PC-3 (cell line): Measurements from ENCODE around the gene KCNQ5. TPM values are rescaled to one million over a fixed set of nuclear protein-coding genes. Genes with fewer than 3 reads are reported as not detected.

Source experiments
- ATAC-seq: fragments of 200-7000 bp; cut with Tn5 transposase; 2 replicates; pipeline ENCODE4 v1.9.1; 2020; ENCODE audit warnings: mild to moderate bottlenecking, moderate library complexity
- BruUV-seq: library from RNA; stranded (reverse); fragments of 400-500 nt; replicated peaks from 2 replicates; lab custom pipeline; 2021; lab: Mats Ljungman, UMichigan
- CTCF ChIA-PET: fragments of 300-600 bp; sonication (Branson Sonifier 250); formaldehyde crosslinking; loops from one replicate; lab custom pipeline; 2022; ENCODE audit warnings: antibody characterized with exemption; lab: Charles Lee
- POLR2A ChIA-PET: fragments of 300-600 bp; sonication (Branson Sonifier 250); formaldehyde crosslinking; loops from one replicate; lab custom pipeline; 2022; ENCODE audit warnings: antibody characterized with exemption; ENCODE audit not compliant: unreplicated experiment; lab: Charles Lee
- DNase-seq: peaks from one replicate; pipeline ENCODE4 v3.0.0-alpha.2; 2015
- H2AFZ ChIP-seq: fragments of 300-600 bp; sonication (generic); 2 replicates; pipeline ENCODE4 v1.6.0; 2016; ENCODE audit warnings: antibody characterized with exemption, low read length
- H3F3A ChIP-seq: fragments of 300-600 bp; sonication (generic); one replicate; pipeline ENCODE4 v1.6.0; 2017; ENCODE audit warnings: antibody characterized with exemption, low read length, control low read depth, mild to moderate bottlenecking; ENCODE audit not compliant: unreplicated experiment
- H3K27ac ChIP-seq: fragments of 300-600 bp; sonication (generic); 2 replicates; pipeline ENCODE4 v1.5.1; 2016; ENCODE audit warnings: mild to moderate bottlenecking, low read length
- H3K27me3 ChIP-seq: fragments of 300-600 bp; sonication (generic); 2 replicates; pipeline ENCODE4 v1.6.1; 2016; ENCODE audit warnings: low read length, mixed read lengths
- H3K36me3 ChIP-seq: fragments of 300-600 bp; sonication (generic); 2 replicates; pipeline ENCODE4 v1.6.1; 2016; ENCODE audit warnings: low read depth, mixed run types, low read length, mixed read lengths
- H3K4me1 ChIP-seq: fragments of 300-600 bp; sonication (generic); 2 replicates; pipeline ENCODE4 v1.5.1; 2016; ENCODE audit warnings: low read length; ENCODE audit not compliant: insufficient read depth
- H3K4me2 ChIP-seq: fragments of 300-600 bp; sonication (generic); 2 replicates; pipeline ENCODE4 v1.6.0; 2016; ENCODE audit warnings: low read length
- H3K4me3 ChIP-seq: fragments of 300-600 bp; sonication (generic); 2 replicates; pipeline ENCODE4 v1.5.1; 2016; ENCODE audit warnings: mild to moderate bottlenecking, low read length, mixed read lengths
- H3K79me2 ChIP-seq: fragments of 300-600 bp; sonication (generic); 2 replicates; pipeline ENCODE4 v1.6.1; 2017; ENCODE audit warnings: low read length, mixed read lengths
- H3K9ac ChIP-seq: fragments of 300-600 bp; sonication (generic); 2 replicates; pipeline ENCODE4 v1.6.0; 2016; ENCODE audit warnings: mild to moderate bottlenecking, low read length
- H3K9me2 ChIP-seq: fragments of 300-600 bp; sonication (generic); replicated peaks from 2 replicates; pipeline ENCODE4 v1.6.1; 2016; ENCODE audit warnings: mixed run types, low read length, mixed read lengths
- H3K9me3 ChIP-seq: fragments of 300-600 bp; sonication (generic); 2 replicates; pipeline ENCODE4 v1.6.1; 2016; ENCODE audit warnings: low read length, mixed read lengths
- H4K20me1 ChIP-seq: fragments of 300-600 bp; sonication (generic); 2 replicates; pipeline ENCODE4 v1.6.1; 2016; ENCODE audit warnings: low read length, mixed read lengths
- EZH2 ChIP-seq: fragments of 300-600 bp; sonication (generic); IDR thresholded peaks from one replicate; pipeline ENCODE4 v1.6.1; 2017; ENCODE audit warnings: antibody characterized with exemption, mild to moderate bottlenecking, low read length; ENCODE audit not compliant: unreplicated experiment
- EZH2phosphoT487 ChIP-seq: fragments of 300-600 bp; sonication (generic); IDR thresholded peaks from 2 replicates; pipeline ENCODE4 v1.6.1; 2018; ENCODE audit warnings: mild to moderate bottlenecking, antibody characterized with exemption, low read length, borderline replicate concordance
- intact Hi-C: fragments of 100-400 bp; cut with micrococcal nuclease; formaldehyde crosslinking; loops from 2 replicates; pipeline ENCODE4 v1.9.0; 2023
- total RNA-seq: library from RNA; depleted of rRNA; stranded (reverse); fragments of >200 nt; gene quantifications from 2 replicates; pipeline ENCODE4 v1.2.3, GENCODE V29; 2014
- TF ChIP-seq, protein P1 (sequence below): fragments of 300-600 bp; sonication (generic); conservative IDR thresholded peaks from 2 replicates; pipeline ENCODE4 v1.5.1; 2017; ENCODE audit warnings: antibody characterized with exemption, low read depth, mild to moderate bottlenecking, low read length

Gene KCNQ5
- total RNA-seq, 1 experiment from 2014 or later, result not detected

DNA sequence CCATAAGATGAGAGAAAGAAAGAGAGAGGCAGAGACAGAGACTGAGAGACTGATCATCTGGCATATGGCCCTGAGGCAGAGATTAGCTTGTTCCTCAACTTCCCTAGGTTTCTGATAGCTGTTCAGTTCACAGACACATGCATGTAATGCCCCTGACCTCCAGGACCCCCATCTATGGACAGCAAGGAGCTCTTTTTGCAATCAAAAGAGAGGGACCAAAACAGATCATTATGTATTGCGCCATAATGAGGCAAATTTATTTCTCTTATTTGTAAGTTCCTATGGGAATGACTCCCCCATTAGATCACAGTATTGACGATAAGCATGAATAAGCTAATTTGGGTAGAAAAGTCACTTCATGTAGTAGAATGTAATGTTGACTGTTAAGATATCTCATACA lies 25.6 kb downstream of the KCNQ5 start:
- Histone ChIP-seq H3K9me2 (no peaks in the 10 kb centered on the region), H3K4me2 (0 out of 2 replicates have a peak overlapping the region, but pooled peaks have one; percentile 35), H3K4me1 (peaks cover 48% of the 10 kb centered on the region), H2AFZ (no peak overlapping the region), H3K27me3 (no peaks in the 10 kb centered on the region), H3K9ac (peak overlapping the region; percentile 28; the same call in 1 of the 2 replicates), H3K4me3 (no peak overlapping the region), H3K9me3 (no peaks in the 10 kb centered on the region), H3K27ac (peak overlapping the region; percentile 90), H3K79me2 (no peaks in the 10 kb centered on the region), H3F3A (peaks cover 5% of the 10 kb centered on the region), H3K36me3 (no peaks in the 10 kb centered on the region), H4K20me1 (no peaks in the 10 kb centered on the region)
- TF ChIP-seq EZH2phosphoT487 (no peak), EZH2 (no peak)
- TF ChIP-seq, protein P1, sequence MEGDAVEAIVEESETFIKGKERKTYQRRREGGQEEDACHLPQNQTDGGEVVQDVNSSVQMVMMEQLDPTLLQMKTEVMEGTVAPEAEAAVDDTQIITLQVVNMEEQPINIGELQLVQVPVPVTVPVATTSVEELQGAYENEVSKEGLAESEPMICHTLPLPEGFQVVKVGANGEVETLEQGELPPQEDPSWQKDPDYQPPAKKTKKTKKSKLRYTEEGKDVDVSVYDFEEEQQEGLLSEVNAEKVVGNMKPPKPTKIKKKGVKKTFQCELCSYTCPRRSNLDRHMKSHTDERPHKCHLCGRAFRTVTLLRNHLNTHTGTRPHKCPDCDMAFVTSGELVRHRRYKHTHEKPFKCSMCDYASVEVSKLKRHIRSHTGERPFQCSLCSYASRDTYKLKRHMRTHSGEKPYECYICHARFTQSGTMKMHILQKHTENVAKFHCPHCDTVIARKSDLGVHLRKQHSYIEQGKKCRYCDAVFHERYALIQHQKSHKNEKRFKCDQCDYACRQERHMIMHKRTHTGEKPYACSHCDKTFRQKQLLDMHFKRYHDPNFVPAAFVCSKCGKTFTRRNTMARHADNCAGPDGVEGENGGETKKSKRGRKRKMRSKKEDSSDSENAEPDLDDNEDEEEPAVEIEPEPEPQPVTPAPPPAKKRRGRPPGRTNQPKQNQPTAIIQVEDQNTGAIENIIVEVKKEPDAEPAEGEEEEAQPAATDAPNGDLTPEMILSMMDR, result no peak
- POLR2A ChIA-PET, result interaction anchor here (0.7 kb wide), 1 partner anchor 383 kb away, joined by 8 read pairs; no protein-coding TSS in a partner anchor
- DNase-seq (no peak), ATAC-seq (no peak)
- CTCF ChIA-PET, result no interaction called here
- no TSS peak for BruUV-seq
- intact Hi-C loops, result loop anchor here (5.0 to 10.0 kb wide), 6 partner anchors 95 to 537 kb away; no protein-coding TSS in a partner anchor

DNA sequence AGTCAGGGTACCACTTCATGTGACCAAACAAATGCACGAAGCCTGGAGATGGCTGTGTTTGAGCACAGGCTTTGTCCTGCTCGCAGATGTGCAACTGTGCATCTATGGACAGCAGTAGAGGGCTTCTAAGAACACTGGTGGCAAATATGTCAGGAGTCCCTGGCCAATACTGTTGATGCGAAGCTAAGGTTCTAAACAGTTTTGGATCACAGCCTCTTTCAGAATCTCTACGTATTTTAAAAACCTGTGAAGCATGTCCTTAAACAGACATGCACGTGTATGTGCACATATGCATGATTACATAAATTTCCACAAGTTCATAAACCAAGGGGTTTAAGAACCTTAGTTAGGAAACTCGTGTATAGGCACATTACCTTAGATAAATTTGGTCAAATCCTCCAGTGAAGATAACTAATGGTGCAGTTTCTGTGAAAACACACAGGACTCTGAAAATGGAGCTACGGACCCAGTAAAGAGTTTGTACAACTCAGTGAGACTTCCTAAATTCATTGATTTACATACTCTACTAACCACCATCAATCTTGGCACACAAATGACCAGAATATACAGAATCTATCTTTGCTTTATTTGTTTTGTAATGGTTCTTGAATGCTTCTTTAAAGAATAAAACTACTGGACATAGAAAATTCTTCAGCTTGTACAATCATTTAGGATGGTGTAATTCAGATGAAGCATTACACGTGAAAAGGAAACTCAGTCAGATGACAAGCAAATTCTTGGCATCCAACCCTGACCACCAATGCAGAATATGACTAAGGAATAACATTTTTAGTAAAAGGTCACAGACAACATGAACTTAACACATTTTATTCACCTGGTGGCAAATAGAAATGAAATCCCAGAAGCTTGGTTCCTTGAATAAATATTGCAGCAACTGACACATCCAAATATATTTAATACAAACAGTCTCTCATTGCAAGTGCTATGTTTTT lies 27.4 kb downstream of the KCNQ5 start:
- H3K4me1 ChIP-seq, result peaks cover 48% of the 10 kb centered on the region
- H4K20me1 ChIP-seq, result no peaks in the 10 kb centered on the region
- DNase-seq, result peak; percentile 92
- peak overlapping the region; percentile 63; the same call in 1 of the 2 replicates for H3K9ac ChIP-seq
- intact Hi-C loops, result loop anchor here (1.0 to 10.0 kb wide), 10 partner anchors 97 to 535 kb away; no protein-coding TSS in a partner anchor
- ChIA-PET CTCF (no interaction called here), POLR2A (interaction anchor here (0.6 kb wide), 3 partner anchors 96 to 719 kb away, joined by 3 to 7 read pairs (median 4); no protein-coding TSS in a partner anchor)
- ATAC-seq, result peak; percentile 52
- no peaks in the 10 kb centered on the region for H3K36me3 ChIP-seq
- H3K9me2 ChIP-seq, result no peaks in the 10 kb centered on the region
- H3K27ac ChIP-seq, result peak overlapping the region; percentile 91
- TF ChIP-seq EZH2phosphoT487 (no peak), EZH2 (no peak)
- TF ChIP-seq, protein P1, result no peak
- no peak overlapping the region for H3K4me3 ChIP-seq
- no peaks in the 10 kb centered on the region for H3K27me3 ChIP-seq
- H3F3A ChIP-seq, result peaks cover 5% of the 10 kb centered on the region
- H2AFZ ChIP-seq, result no peak overlapping the region
- H3K9me3 ChIP-seq, result no peaks in the 10 kb centered on the region
- H3K4me2 ChIP-seq, result peak overlapping the region; percentile 85
- no peaks in the 10 kb centered on the region for H3K79me2 ChIP-seq
- no TSS peak for BruUV-seq
